ENCODE results near the gene FMN2. TPM values are rescaled to one million over a fixed set of nuclear protein-coding genes. Genes with fewer than 3 reads are reported as not detected.

FMN2 gene
- total RNA-seq, 1 experiment from 2014 or later: 0.59 TPM

DNA sequence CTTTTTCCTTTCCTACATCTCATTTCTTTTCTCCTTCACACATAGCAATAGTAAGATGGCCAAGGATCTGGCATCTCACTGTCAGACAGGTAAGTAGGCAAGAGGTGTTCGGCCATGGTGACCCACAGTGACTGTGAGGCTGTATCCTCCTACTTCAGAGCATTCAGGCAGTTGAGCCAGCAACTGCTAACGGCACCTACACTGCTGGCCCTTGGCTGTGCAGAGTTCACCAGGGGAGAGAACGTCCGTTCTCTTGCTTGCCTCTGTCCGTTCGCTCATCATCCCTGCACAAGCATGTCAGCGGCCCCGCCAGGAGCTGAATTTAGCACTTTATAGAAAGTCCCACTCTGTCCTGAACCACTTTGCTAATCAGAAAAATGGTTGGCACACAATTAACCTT, 406.7 kb downstream of the FMN2 start:
- Histone ChIP-seq H4K91ac (ENCODE audit: insufficient read length, low read depth, low read length) (no peak overlapping the region), H2BK15ac (ENCODE audit: low read depth, low read length) (no peak overlapping the region), H3K79me1 (ENCODE audit: insufficient read depth, low read depth, low read length, poor library complexity, severe bottlenecking) (no peaks in the 10 kb centered on the region), H3K18ac (ENCODE audit: insufficient read length, low read depth, low read length) (no peak overlapping the region), H2BK12ac (ENCODE audit: insufficient read length, low read depth, low read length) (no peak overlapping the region), H3K9ac (ENCODE audit: extremely low read depth, insufficient read length, low read length) (no peak overlapping the region), H2BK20ac (ENCODE audit: low read depth, low read length, poor library complexity, severe bottlenecking) (no peak overlapping the region), H4K8ac (replicated peaks; ENCODE audit: insufficient read length, low read depth, low read length) (no peak overlapping the region), H3K23me2 (ENCODE audit: insufficient read length, low read depth, low read length, poor library complexity, severe bottlenecking) (no peaks in the 10 kb centered on the region), H3K79me2 (ENCODE audit: insufficient read depth, low read length) (no peaks in the 10 kb centered on the region), H3K4me2 (ENCODE audit: insufficient read depth, insufficient read length, low read length) (no peak overlapping the region), H2AK5ac (ENCODE audit: insufficient read length, low read length) (no peak overlapping the region), H4K20me1 (ENCODE audit: control insufficient read depth, insufficient read depth, insufficient read length) (no peaks in the 10 kb centered on the region), H2BK120ac (ENCODE audit: low read depth, low read length, poor library complexity, severe bottlenecking) (no peak overlapping the region), H4K5ac (ENCODE audit: insufficient read length, low read depth, low read length) (no peak overlapping the region), H3K14ac (ENCODE audit: insufficient read depth, low read length) (no peak overlapping the region), H3K23ac (ENCODE audit: insufficient read length, low read depth, low read length) (no peak overlapping the region), H3K9me3 (ENCODE audit: control insufficient read depth, low read depth, low read length) (no peaks in the 10 kb centered on the region), H2BK5ac (ENCODE audit: insufficient read length, low read length) (no peak overlapping the region), H3K4me1 (ENCODE audit: insufficient read depth, low read length) (0 out of 2 replicates have a peak, but pooled peaks cover 5% of the 10 kb centered on the region), H3K27me3 (ENCODE audit: insufficient read depth, low read length) (no peaks in the 10 kb centered on the region; the same call in 1 of the 2 replicates), H3T11ph (ENCODE audit: low read length) (no peak overlapping the region), H3K27ac (ENCODE audit: insufficient read length, low read depth, low read length) (no peak overlapping the region), H3K56ac (ENCODE audit: insufficient read length, low read depth, low read length) (no peak overlapping the region), H2AFZ (ENCODE audit: low read length) (no peak overlapping the region), H3K4ac (ENCODE audit: low read depth, low read length) (no peak overlapping the region)
- Mint-ChIP-seq H3K4me3 (no peak overlapping the region), H3K4me1 (peaks cover 0 to 4% of the 10 kb centered on the region in 2 experiments; a peak in 1 of 4 replicates), H3K27me3 (ENCODE audit: low read depth) (peaks cover 7% of the 10 kb centered on the region), H3K36me3 (ENCODE audit: insufficient read depth in 1 of 3, low read depth in 3 of 3) (no peaks in the 10 kb centered on the region), H3K9me3 (no peaks in the 10 kb centered on the region), H3K27ac (no peak overlapping the region)
- DNase-seq: no peak
- WGBS (ENCODE audit: extremely low coverage, insufficient read length, low lambda C conversion rate): no CpG with 5 or more reads among the region's 8 CpGs
- TF ChIP-seq CTCF (conservative IDR thresholded peaks at IDR 0.05): no peak
